A673 (cell line): ENCODE results near the gene MARS1. TPM values are rescaled to one million over a fixed set of nuclear protein-coding genes. Genes with fewer than 3 reads are reported as not detected.
"Not testable (repeated sequence)": the region's sequence is repeated elsewhere in the genome, so short reads cannot be mapped to it uniquely, and the experiment has no call there.

ENCODE experiments used
- BruUV-seq: library from RNA; stranded (reverse); fragments of 400-500 nt; replicated peaks from 2 replicates; lab custom pipeline; 2021; lab: Mats Ljungman, UMichigan
- CTCF ChIA-PET: fragments of 300-600 bp; sonication (Branson Sonifier 250); formaldehyde crosslinking; loops from one replicate; lab custom pipeline; 2022; ENCODE audit warnings: antibody characterized with exemption; lab: Charles Lee
- POLR2A ChIA-PET: fragments of 300-600 bp; sonication (Branson Sonifier 250); formaldehyde crosslinking; loops from one replicate; lab custom pipeline; 2022; ENCODE audit warnings: antibody characterized with exemption; ENCODE audit not compliant: low non-redundant PET; lab: Charles Lee
- DNase-seq: peaks from one replicate; pipeline ENCODE4 v3.0.0-alpha.2; 2015; ENCODE audit warnings: low spot score
- H3K27ac ChIP-seq: fragments of 200-600 bp; sonication (generic); 2 replicates; pipeline ENCODE4 v1.5.1; 2016; ENCODE audit warnings: mixed run types, low read depth, mild to moderate bottlenecking, mixed read lengths, antibody characterized with exemption, low read length; ENCODE audit not compliant: poor library complexity, severe bottlenecking
- H3K27me3 ChIP-seq: fragments of 200-600 bp; sonication (generic); replicated peaks from 2 replicates; pipeline ENCODE4 v1.6.1; 2017; ENCODE audit warnings: mixed run types, low read depth, mild to moderate bottlenecking, mixed read lengths, antibody characterized with exemption, low read length; ENCODE audit not compliant: insufficient read depth, poor library complexity
- H3K36me3 ChIP-seq: fragments of 200-600 bp; sonication (generic); 2 replicates; pipeline ENCODE4 v1.6.1; 2016; ENCODE audit warnings: mixed run types, mild to moderate bottlenecking, mixed read lengths, antibody characterized with exemption, low read length; ENCODE audit not compliant: insufficient read depth, poor library complexity, severe bottlenecking
- H3K4me1 ChIP-seq: fragments of 200-600 bp; sonication (generic); 2 replicates; pipeline ENCODE4 v1.6.1; 2017; ENCODE audit warnings: mixed run types, mild to moderate bottlenecking, mixed read lengths, antibody characterized with exemption, low read length; ENCODE audit not compliant: insufficient read depth, poor library complexity, severe bottlenecking
- H3K4me3 ChIP-seq: fragments of 200-600 bp; sonication (generic); 2 replicates; pipeline ENCODE4 v1.5.1; 2016; ENCODE audit warnings: low read depth, mixed run types, mild to moderate bottlenecking, mixed read lengths, low read length; ENCODE audit not compliant: poor library complexity, severe bottlenecking
- H3K9me3 ChIP-seq: fragments of 200-600 bp; sonication (generic); 2 replicates; pipeline ENCODE4 v1.6.1; 2016; ENCODE audit warnings: mixed run types, low read depth, mild to moderate bottlenecking, mixed read lengths, antibody characterized with exemption, low read length; ENCODE audit not compliant: poor library complexity, severe bottlenecking
- EZH2 ChIP-seq: fragments of 200-600 bp; sonication (generic); IDR thresholded peaks from 2 replicates; pipeline ENCODE4 v1.6.1; 2017; ENCODE audit warnings: borderline replicate concordance, low read depth, mild to moderate bottlenecking, mixed read lengths, antibody characterized with exemption, low read length; ENCODE audit not compliant: poor library complexity, severe bottlenecking
- intact Hi-C: fragments of 100-400 bp; cut with micrococcal nuclease; formaldehyde crosslinking; loops from one replicate; pipeline ENCODE4 v1.10.0; 2022; ENCODE audit not compliant: unreplicated experiment
- total RNA-seq: library from RNA; stranded (reverse); gene quantifications from 2 replicates; pipeline ENCODE4 v1.2.3, GENCODE V29; 2021
- TF ChIP-seq, protein P1 (sequence below): fragments of 300-800, 200-600 bp; sonication (generic); conservative IDR thresholded peaks from 2 replicates; pipeline ENCODE4 v1.5.1; 2017; ENCODE audit warnings: low read depth, mild to moderate bottlenecking, antibody characterized with exemption, low read length, moderate library complexity, mixed read lengths

MARS1 gene
- total RNA-seq, 1 experiment from 2014 or later = 467 TPM

DNA sequence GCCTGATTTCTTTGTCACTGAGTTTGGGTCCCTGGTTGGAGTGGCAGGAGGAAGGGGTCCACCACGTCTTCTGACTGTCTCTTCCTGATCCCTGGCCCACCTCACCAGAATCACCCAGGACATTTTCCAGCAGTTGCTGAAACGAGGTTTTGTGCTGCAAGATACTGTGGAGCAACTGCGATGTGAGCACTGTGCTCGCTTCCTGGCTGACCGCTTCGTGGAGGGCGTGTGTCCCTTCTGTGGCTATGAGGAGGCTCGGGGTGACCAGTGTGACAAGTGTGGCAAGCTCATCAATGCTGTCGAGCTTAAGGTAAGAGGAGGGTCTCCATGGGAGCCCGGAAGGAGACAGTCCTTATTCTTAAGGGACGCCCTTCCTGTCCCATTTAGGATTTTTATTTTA is 12.3 kb downstream of the MARS1 start:
- H3K36me3 ChIP-seq = peaks cover 78% of the 10 kb centered on the region
- DNase-seq = no peak
- TF ChIP-seq, protein P1, sequence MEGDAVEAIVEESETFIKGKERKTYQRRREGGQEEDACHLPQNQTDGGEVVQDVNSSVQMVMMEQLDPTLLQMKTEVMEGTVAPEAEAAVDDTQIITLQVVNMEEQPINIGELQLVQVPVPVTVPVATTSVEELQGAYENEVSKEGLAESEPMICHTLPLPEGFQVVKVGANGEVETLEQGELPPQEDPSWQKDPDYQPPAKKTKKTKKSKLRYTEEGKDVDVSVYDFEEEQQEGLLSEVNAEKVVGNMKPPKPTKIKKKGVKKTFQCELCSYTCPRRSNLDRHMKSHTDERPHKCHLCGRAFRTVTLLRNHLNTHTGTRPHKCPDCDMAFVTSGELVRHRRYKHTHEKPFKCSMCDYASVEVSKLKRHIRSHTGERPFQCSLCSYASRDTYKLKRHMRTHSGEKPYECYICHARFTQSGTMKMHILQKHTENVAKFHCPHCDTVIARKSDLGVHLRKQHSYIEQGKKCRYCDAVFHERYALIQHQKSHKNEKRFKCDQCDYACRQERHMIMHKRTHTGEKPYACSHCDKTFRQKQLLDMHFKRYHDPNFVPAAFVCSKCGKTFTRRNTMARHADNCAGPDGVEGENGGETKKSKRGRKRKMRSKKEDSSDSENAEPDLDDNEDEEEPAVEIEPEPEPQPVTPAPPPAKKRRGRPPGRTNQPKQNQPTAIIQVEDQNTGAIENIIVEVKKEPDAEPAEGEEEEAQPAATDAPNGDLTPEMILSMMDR = no peak
- no peak for TF ChIP-seq EZH2
- no peak overlapping the region for H3K4me3 ChIP-seq
- no TSS peak for BruUV-seq
- H3K4me1 ChIP-seq = no peaks in the 10 kb centered on the region
- no peaks in the 10 kb centered on the region for H3K27me3 ChIP-seq
- no peaks in the 10 kb centered on the region for H3K9me3 ChIP-seq
- H3K27ac ChIP-seq = no peak overlapping the region
- ChIA-PET POLR2A (interaction anchor here (0.6 to 1.0 kb wide), 2 partner anchors 15 to 26 kb away, joined by 3 to 4 read pairs; no protein-coding TSS in a partner anchor), CTCF (no interaction called here)
- intact Hi-C loops = no loop called here

DNA sequence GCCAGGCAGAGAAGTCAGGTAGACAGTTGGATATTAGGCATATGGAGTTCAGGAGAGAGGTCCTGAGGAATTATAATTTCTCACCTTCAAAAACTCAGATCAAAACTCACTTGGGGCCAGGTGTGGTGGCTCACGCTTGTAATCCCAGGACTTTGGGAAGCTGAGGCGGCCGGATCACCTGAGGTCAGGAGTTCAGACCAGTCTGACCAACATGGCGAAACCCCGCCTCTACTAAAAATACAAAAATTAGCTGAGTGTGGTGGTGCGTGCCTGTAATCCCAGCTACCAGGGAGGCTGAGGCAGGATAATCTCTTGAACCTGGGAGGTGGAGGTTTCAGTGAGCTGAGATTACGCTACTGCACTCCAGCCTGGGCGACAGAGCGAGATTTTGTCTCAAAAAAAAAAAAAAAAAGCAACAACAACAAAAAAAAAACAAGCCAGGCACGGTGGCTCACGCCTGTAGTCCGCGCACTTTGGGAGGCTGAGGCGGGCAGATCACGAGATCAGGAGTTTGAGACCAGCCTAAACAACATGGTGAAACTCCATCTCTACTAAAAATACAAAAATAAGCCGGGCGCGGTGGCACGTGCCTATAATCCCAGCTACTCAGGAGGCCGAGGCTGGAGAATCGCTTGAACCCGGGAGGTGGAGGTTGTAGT is 14.6 kb downstream of the MARS1 start:
- DNase-seq, CTCF ChIA-PET, H3K9me3 ChIP-seq, intact Hi-C loops, H3K4me3 ChIP-seq, H3K27me3 ChIP-seq, H3K27ac ChIP-seq, H3K4me1 ChIP-seq, BruUV-seq: not testable (repeated sequence)
- POLR2A ChIA-PET = interaction anchor here (0.6 to 1.0 kb wide), 3 partner anchors 12 to 344 kb away, joined by 3 to 9 read pairs (median 4); partner anchors contain the start of gene CTDSP2
- peaks cover 81% of the 10 kb centered on the region for H3K36me3 ChIP-seq

DNA sequence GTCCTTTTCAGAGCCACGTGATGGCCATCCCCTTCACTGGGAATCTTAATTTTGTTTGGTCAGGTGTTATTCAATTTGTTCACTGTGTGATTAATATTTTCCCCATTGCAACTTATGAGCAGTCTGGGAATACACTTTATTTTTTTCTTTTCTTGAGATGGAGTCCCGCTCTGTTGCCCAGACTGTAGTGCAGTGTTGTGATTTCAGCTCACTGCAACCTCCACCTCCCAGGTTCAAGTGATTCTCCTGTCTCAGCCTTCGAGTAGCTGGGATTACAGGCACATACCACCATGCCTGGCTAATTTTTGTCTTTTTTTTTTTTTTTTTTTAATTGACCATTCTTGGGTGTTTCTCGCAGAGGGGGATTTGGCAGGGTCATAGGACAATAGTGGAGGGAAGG is 18.7 kb downstream of the MARS1 start:
- H3K27ac ChIP-seq, DNase-seq, H3K27me3 ChIP-seq, CTCF ChIA-PET, H3K4me1 ChIP-seq, H3K9me3 ChIP-seq, POLR2A ChIA-PET, H3K4me3 ChIP-seq, intact Hi-C loops, BruUV-seq: not testable (repeated sequence)
- peaks cover 72% of the 10 kb centered on the region for H3K36me3 ChIP-seq

DNA sequence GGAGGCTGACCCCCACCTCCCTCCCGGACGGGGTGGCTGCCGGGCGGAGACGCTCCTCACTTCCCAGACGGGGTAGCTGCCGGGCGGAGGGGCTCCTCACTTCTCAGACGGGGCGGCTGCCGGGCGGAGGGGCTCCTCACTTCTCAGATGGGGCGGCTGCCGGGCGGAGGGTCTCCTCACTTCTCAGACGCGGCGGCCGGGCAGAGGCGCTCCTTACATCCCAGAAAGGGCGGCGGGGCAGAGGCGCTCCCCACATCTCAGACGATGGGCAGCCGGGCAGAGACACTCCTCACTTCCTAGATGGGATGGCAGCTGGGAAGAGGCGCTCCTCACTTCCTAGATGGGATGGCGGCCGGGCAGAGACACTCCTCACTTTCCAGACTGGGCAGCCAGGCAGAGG is 19.9 kb downstream of the MARS1 start:
- CTCF ChIA-PET, H3K27ac ChIP-seq, intact Hi-C loops, H3K4me3 ChIP-seq, BruUV-seq, POLR2A ChIA-PET, H3K9me3 ChIP-seq, H3K27me3 ChIP-seq, DNase-seq, H3K4me1 ChIP-seq: not testable (repeated sequence)
- peaks cover 75% of the 10 kb centered on the region for H3K36me3 ChIP-seq
